ENCODE data around the gene TFCP2.

The TFCP2 gene

GRCh38 chr12:51048661-51049251 lies 124.2 kb downstream of the TFCP2 start:
- in situ Hi-C loops (cut with MboI; ENCODE audit: low sequenced_read_pairs), result no loop called here

- in situ Hi-C loops (cut with MboI; ENCODE audit: low sequenced_read_pairs), result no loop called here
Observed at GRCh38 chr12:51047655-51048540, 125.0 kb downstream of the TFCP2 start, which contains the start of gene LETMD1. LETMD1 (plus strand) TSS chr12:51048327; CDS start chr12:51048357, 30 bp downstream.

Data from HL-60/S4 treated with phorbol 12-myristate 13-acetate at 8.2 ng/mL for 4 days and 3 days (cell line).